IMR-90 (cell line): Measurements from ENCODE around the gene INKA1. TPM values are rescaled to one million over a fixed set of nuclear protein-coding genes. Genes with fewer than 3 reads are reported as not detected.

Experiments
- ATAC-seq: fragments of 200-7000 bp; cut with Tn5 transposase; 2 replicates; pipeline ENCODE4 v1.9.1; 2020; ENCODE audit warnings: low read depth, mild to moderate bottlenecking, moderate library complexity
- BruUV-seq: library from RNA; stranded (reverse); fragments of 400-500 nt; replicated peaks from 2 replicates; lab custom pipeline; 2021; lab: Mats Ljungman, UMichigan
- CTCF ChIA-PET: fragments of 300-600 bp; formaldehyde crosslinking; extraction: SDS; loops from one replicate; lab custom pipeline; 2021; ENCODE audit warnings: antibody characterized with exemption; lab: Yijun Ruan, JAX
- POLR2A ChIA-PET: fragments of 300-600 bp; sonication (Branson Sonifier 250); formaldehyde crosslinking; loops from one replicate; lab custom pipeline; 2022; ENCODE audit warnings: antibody characterized with exemption; ENCODE audit not compliant: unreplicated experiment; lab: Charles Lee
- DNase-seq: peaks from one replicate; pipeline ENCODE4 v3.0.0; 2013
- H2AFZ ChIP-seq: replicated peaks from 2 replicates; pipeline ENCODE3; 2013; ENCODE audit warnings: low read length, mild to moderate bottlenecking; ENCODE audit not compliant: poor library complexity
- H2AK5ac ChIP-seq: 2 replicates; pipeline ENCODE4 v1.6.1; 2013; ENCODE audit warnings: low read depth, low read length, inconsistent platforms
- H2AK9ac ChIP-seq: replicated peaks from 2 replicates; pipeline ENCODE3; 2013; ENCODE audit warnings: mild to moderate bottlenecking, low read depth, low read length, moderate library complexity; ENCODE audit not compliant: poor library complexity
- H2BK120ac ChIP-seq: 2 replicates; pipeline ENCODE4 v1.6.1; 2013; ENCODE audit warnings: low read depth, low read length, inconsistent platforms
- H2BK15ac ChIP-seq: 3 replicates; pipeline ENCODE4 v1.6.1; 2013; ENCODE audit warnings: low read depth, low read length, inconsistent platforms
- H2BK20ac ChIP-seq: 2 replicates; pipeline ENCODE4 v1.6.1; 2013; ENCODE audit warnings: low read depth, mild to moderate bottlenecking, inconsistent platforms, low read length, moderate library complexity
- H2BK5ac ChIP-seq: 2 replicates; pipeline ENCODE4 v1.6.1; 2013; ENCODE audit warnings: mild to moderate bottlenecking, low read depth, low read length, inconsistent platforms; ENCODE audit not compliant: poor library complexity, severe bottlenecking
- H3K14ac ChIP-seq: replicated peaks from 2 replicates; pipeline ENCODE4 v1.6.1; 2013; ENCODE audit warnings: low read depth, low read length, inconsistent platforms
- H3K18ac ChIP-seq: 2 replicates; pipeline ENCODE4 v1.6.1; 2013; ENCODE audit warnings: low read depth, low read length, control low read depth
- H3K23ac ChIP-seq: 2 replicates; pipeline ENCODE4 v1.6.1; 2013; ENCODE audit warnings: low read depth, low read length, inconsistent platforms
- H3K27ac ChIP-seq: 2 replicates; pipeline ENCODE4 v1.5.1; 2013; ENCODE audit warnings: mild to moderate bottlenecking, control low read depth, low read length; ENCODE audit not compliant: insufficient read depth
- H3K27me3 ChIP-seq: 2 replicates; pipeline ENCODE4 v1.6.1; 2013; ENCODE audit warnings: low read length; ENCODE audit not compliant: control insufficient read depth, insufficient read depth
- H3K36me3 ChIP-seq: 2 replicates; pipeline ENCODE4 v1.6.1; 2013; ENCODE audit warnings: low read length, mixed read lengths; ENCODE audit not compliant: control insufficient read depth, insufficient read depth
- H3K4ac ChIP-seq: 2 replicates; pipeline ENCODE4 v1.6.1; 2013; ENCODE audit warnings: low read depth, low read length, inconsistent platforms
- H3K4me1 ChIP-seq: 2 replicates; pipeline ENCODE4 v1.6.1; 2013; ENCODE audit warnings: low read length, mixed read lengths; ENCODE audit not compliant: control insufficient read depth, insufficient read depth
- H3K4me2 ChIP-seq: 2 replicates; pipeline ENCODE4 v1.6.1; 2013; ENCODE audit warnings: low read depth, mild to moderate bottlenecking, control low read depth, low read length, moderate library complexity
- H3K4me3 ChIP-seq: 2 replicates; pipeline ENCODE4 v1.5.1; 2013; ENCODE audit warnings: low read depth, mild to moderate bottlenecking, control low read depth, low read length, moderate library complexity; ENCODE audit not compliant: insufficient read depth
- H3K56ac ChIP-seq: 2 replicates; pipeline ENCODE4 v1.6.1; 2013; ENCODE audit warnings: low read length, inconsistent platforms; ENCODE audit not compliant: insufficient read depth; ENCODE audit errors: extremely low read depth
- H3K79me1 ChIP-seq, 2 experiments: 2 replicates each; pipeline ENCODE4 v1.6.1; 2013; ENCODE audit warnings: low read length in 2 of 2, inconsistent platforms in 1 of 2, low read depth in 1 of 2
- H3K9ac ChIP-seq: 2 replicates; pipeline ENCODE4 v1.6.1; 2013; ENCODE audit warnings: low read depth, low read length, control low read depth
- H3K9me1 ChIP-seq: 2 replicates; pipeline ENCODE4 v1.6.1; 2013; ENCODE audit warnings: low read length, inconsistent platforms; ENCODE audit not compliant: insufficient read depth
- H3K9me3 ChIP-seq: 2 replicates; pipeline ENCODE4 v1.6.1; 2013; ENCODE audit warnings: low read length; ENCODE audit not compliant: control insufficient read depth, insufficient read depth
- H4K20me1 ChIP-seq: 2 replicates; pipeline ENCODE4 v1.6.1; 2013; ENCODE audit warnings: low read length, inconsistent platforms; ENCODE audit not compliant: insufficient read depth
- H4K5ac ChIP-seq: 2 replicates; pipeline ENCODE4 v1.6.1; 2013; ENCODE audit warnings: mild to moderate bottlenecking, low read depth, low read length, control low read depth
- H4K8ac ChIP-seq, 2 experiments: 2 replicates each; pipeline ENCODE4 v1.6.1; 2013; ENCODE audit warnings: low read depth in 2 of 2, low read length in 2 of 2, control low read depth in 1 of 2, inconsistent platforms in 1 of 2
- H4K91ac ChIP-seq: 2 replicates; pipeline ENCODE4 v1.6.1; 2013; ENCODE audit warnings: low read depth, low read length, inconsistent platforms; ENCODE audit not compliant: insufficient read depth
- BHLHE40 ChIP-seq: fragments of 150-350 bp; IDR thresholded peaks from 2 replicates; pipeline ENCODE4 v1.6.1; 2016; ENCODE audit warnings: mild to moderate bottlenecking, low read depth, low read length
- CEBPB ChIP-seq: IDR thresholded peaks from 2 replicates; pipeline ENCODE4 v1.6.1; 2012; ENCODE audit warnings: low read depth, low read length, improper control_type of control experiment
- CHD1 ChIP-seq: IDR thresholded peaks from 2 replicates; pipeline ENCODE4 v1.6.1; 2012; ENCODE audit warnings: low read depth, low read length, improper control_type of control experiment
- CTCF ChIP-seq: conservative IDR thresholded peaks from 2 replicates; pipeline ENCODE4 v1.5.1; 2012; ENCODE audit warnings: mild to moderate bottlenecking, low read depth, low read length, improper control_type of control experiment
- ELK1 ChIP-seq: fragments of 150-350 bp; IDR thresholded peaks from 2 replicates; pipeline ENCODE4 v1.6.1; 2016; ENCODE audit warnings: low read depth, mild to moderate bottlenecking, low read length, moderate library complexity, borderline replicate concordance
- FOS ChIP-seq: fragments of 150-350 bp; IDR thresholded peaks from 2 replicates; pipeline ENCODE4 v1.6.1; 2016; ENCODE audit warnings: low read depth, low read length
- MAFK ChIP-seq: IDR thresholded peaks from 2 replicates; pipeline ENCODE4 v1.6.1; 2012; ENCODE audit warnings: low read depth, low read length, improper control_type of control experiment
- MAZ ChIP-seq: IDR thresholded peaks from 2 replicates; pipeline ENCODE4 v1.6.1; 2012; ENCODE audit warnings: low read depth, mild to moderate bottlenecking, low read length, improper control_type of control experiment, moderate library complexity, borderline replicate concordance
- MXI1 ChIP-seq: IDR thresholded peaks from 2 replicates; pipeline ENCODE4 v1.6.1; 2012; ENCODE audit warnings: low read depth, mild to moderate bottlenecking, low read length, moderate library complexity, borderline replicate concordance
- NFE2L2 ChIP-seq: fragments of 150-350 bp; IDR thresholded peaks from 2 replicates; pipeline ENCODE4 v1.6.1; 2016; ENCODE audit warnings: low read depth, mild to moderate bottlenecking, low read length
- POLR2A ChIP-seq: IDR thresholded peaks from 2 replicates; pipeline ENCODE4 v1.6.1; 2012; ENCODE audit warnings: mild to moderate bottlenecking, low read depth, low read length
- RAD21 ChIP-seq: IDR thresholded peaks from 2 replicates; pipeline ENCODE4 v1.6.1; 2012; ENCODE audit warnings: low read length, improper control_type of control experiment
- RCOR1 ChIP-seq: IDR thresholded peaks from 2 replicates; pipeline ENCODE4 v1.6.1; 2012; ENCODE audit warnings: mild to moderate bottlenecking, low read length, improper control_type of control experiment; ENCODE audit not compliant: insufficient replicate concordance
- RFX5 ChIP-seq: IDR thresholded peaks from 2 replicates; pipeline ENCODE4 v1.8.0; 2012; ENCODE audit warnings: low read depth, mild to moderate bottlenecking, low read length, moderate library complexity
- SMC3 ChIP-seq: fragments of 150-350 bp; IDR thresholded peaks from 2 replicates; pipeline ENCODE4 v1.6.1; 2016; ENCODE audit warnings: low read depth, mild to moderate bottlenecking, antibody characterized with exemption, low read length, moderate library complexity
- USF2 ChIP-seq: fragments of 150-350 bp; IDR thresholded peaks from 2 replicates; pipeline ENCODE4 v1.6.1; 2017; ENCODE audit warnings: mild to moderate bottlenecking, antibody characterized with exemption, low read length, low read depth
- WGBS, 2 experiments: methylation state at CpG; one replicate each; pipeline versions ENCODE4 v1.1.5 to v1.1.7; 2013; ENCODE audit warnings: missing lambda C conversion rate in 2 of 2; ENCODE audit not compliant: insufficient read length in 1 of 2; ENCODE audit errors: extremely low coverage in 2 of 2; 5-methylcytosine and 5-hydroxymethylcytosine counted together
- dilution Hi-C: fragments of 300-500 bp; cut with HindIII; formaldehyde crosslinking; loops from one replicate; pipeline ENCODE4 v1.14.3; 2018; ENCODE audit warnings: low sequenced_read_pairs; ENCODE audit not compliant: unreplicated experiment
- in situ Hi-C: fragments of 300-500 bp; cut with MboI; formaldehyde crosslinking; loops from 3 replicates; pipeline ENCODE4 v1.14.3; 2019; ENCODE audit warnings: low sequenced_read_pairs, inconsistent platforms, mixed read lengths
- intact Hi-C: fragments of 100-400 bp; cut with micrococcal nuclease; formaldehyde crosslinking; loops from 2 replicates; pipeline ENCODE4 v1.10.0; 2022
- polyA plus RNA-seq, 3 experiments: library from polyadenylated mRNA; depleted of rRNA; stranded (reverse); fragments of >200 nt; gene quantifications; 2 replicates each; pipeline ENCODE4 v1.2.3, GENCODE V29; 2012; ENCODE audit warnings: low replicate concordance in 1 of 3
- total RNA-seq: library from RNA; depleted of rRNA; stranded (reverse); fragments of >200 nt; gene quantifications from 2 replicates; pipeline ENCODE4 v1.2.3, GENCODE V29; 2012

Gene INKA1
- total and polyA plus RNA-seq, 2 of the 4 experiments (the other 2 are of a cell fraction): 2.3 to 4.5 TPM

GRCh38 chr3:49757197-49757596, 45.9 kb upstream of the INKA1 start:
- Histone ChIP-seq H3K23ac (no peak overlapping the region), H3K4ac (no peak overlapping the region), H2AFZ (no peak overlapping the region), H3K4me2 (no peak overlapping the region), H3K18ac (no peak overlapping the region), H4K91ac (no peak overlapping the region), H3K4me1 (no peaks in the 10 kb centered on the region; the same call in 1 of the 2 replicates), H2BK15ac (no peak overlapping the region), H3K14ac (no peak overlapping the region), H2BK5ac (no peak overlapping the region), H3K9me3 (no peaks in the 10 kb centered on the region), H2AK9ac (no peak overlapping the region), H3K4me3 (no peak overlapping the region), H2AK5ac (no peak overlapping the region), H3K27ac (no peak overlapping the region), H3K27me3 (no peaks in the 10 kb centered on the region), H4K5ac (no peak overlapping the region), H2BK120ac (no peak overlapping the region), H3K9me1 (peaks cover 12% of the 10 kb centered on the region; the same call in 1 of the 2 replicates), H2BK20ac (no peak overlapping the region), H4K8ac (no peak overlapping the region), H4K20me1 (peaks cover 57% of the 10 kb centered on the region), H3K79me1 (peaks cover 40 to 68% of the 10 kb centered on the region in 2 experiments), H3K9ac (no peak overlapping the region), H3K36me3 (peaks cover 4% of the 10 kb centered on the region), H3K56ac (no peak overlapping the region)
- no TSS peak for BruUV-seq
- in situ Hi-C loops: no loop called here
- dilution Hi-C loops: no loop called here
- ChIA-PET CTCF (interaction anchor here (1.2 kb wide), 1 partner anchor 9 kb away, joined by 4 read pairs; no protein-coding TSS in a partner anchor), POLR2A (no interaction called here)
- no CpG with 5 or more reads among the region's 2 CpGs for WGBS, 2 experiments
- no peak for DNase-seq
- TF ChIP-seq RCOR1: no peak
- no peak for TF ChIP-seq RFX5
- no peak for TF ChIP-seq BHLHE40
- TF ChIP-seq CHD1: no peak
- no peak for TF ChIP-seq MAFK
- TF ChIP-seq RAD21: no peak
- TF ChIP-seq MXI1: no peak
- TF ChIP-seq CTCF: no peak
- TF ChIP-seq CEBPB: no peak
- no peak for TF ChIP-seq POLR2A
- TF ChIP-seq ELK1: no peak
- no peak for TF ChIP-seq FOS
- no peak for TF ChIP-seq USF2
- no peak for TF ChIP-seq NFE2L2
- TF ChIP-seq MAZ: no peak
- TF ChIP-seq SMC3: no peak
- ATAC-seq: no peak
- intact Hi-C loops: no loop called here
